Retinal pigment epithelial cell (primary cell): Measurements from ENCODE around the gene RFX1.
"Not testable (repeated sequence)": the region's sequence is repeated elsewhere in the genome, so short reads cannot be mapped to it uniquely, and the experiment has no call there.

Source experiments
- DNase-seq: peaks from one replicate; pipeline ENCODE4 v3.0.0-alpha.2; 2010; ENCODE audit warnings: low read depth
- H3K4me3 ChIP-seq: 2 replicates; pipeline ENCODE4 v1.5.1; 2011; ENCODE audit warnings: mild to moderate bottlenecking, low read length, control low read depth, moderate library complexity
- CTCF ChIP-seq: conservative IDR thresholded peaks from 2 replicates; pipeline ENCODE4 v1.5.1; 2011; ENCODE audit warnings: low read depth, low read length, control low read depth, inconsistent platforms

The RFX1 gene

GRCh38 chr19:13968999-13969398, 37.1 kb downstream of the RFX1 start:
- no peak for TF ChIP-seq CTCF
- H3K4me3 ChIP-seq, result no peak overlapping the region

GRCh38 chr19:13968383-13968935, 37.7 kb downstream of the RFX1 start:
- DNase-seq, result no peak
- H3K4me3 ChIP-seq, result no peak overlapping the region
- no peak for TF ChIP-seq CTCF

More at GRCh38 chr19:13968999-13969398, 37.1 kb downstream of the RFX1 start:
- DNase-seq, result no peak

GRCh38 chr19:13967206-13967605, 38.9 kb downstream of the RFX1 start:
- DNase-seq, H3K4me3 ChIP-seq: not testable (repeated sequence)

GRCh38 chr19:13966684-13967128, 39.4 kb downstream of the RFX1 start:
- TF ChIP-seq CTCF, result no peak
- DNase-seq, result no peak
- no peak overlapping the region for H3K4me3 ChIP-seq

GRCh38 chr19:13965926-13966683, 40.0 kb downstream of the RFX1 start:
- no peak for TF ChIP-seq CTCF
- H3K4me3 ChIP-seq, result no peak overlapping the region
- no peak for DNase-seq

GRCh38 chr19:13965377-13965896, 40.7 kb downstream of the RFX1 start:
- no peak for TF ChIP-seq CTCF
- no peak overlapping the region for H3K4me3 ChIP-seq
- DNase-seq, result no peak

GRCh38 chr19:13964776-13965175, 41.3 kb downstream of the RFX1 start:
- TF ChIP-seq CTCF, result no peak
- no peak for DNase-seq
- H3K4me3 ChIP-seq, result no peak overlapping the region
